ENCODE data around the gene VPS52. TPM values are rescaled to one million over a fixed set of nuclear protein-coding genes. Genes with fewer than 3 reads are reported as not detected.

Gene VPS52
- total RNA-seq, 1 donor from 2014 or later: 34.5 TPM

DNA sequence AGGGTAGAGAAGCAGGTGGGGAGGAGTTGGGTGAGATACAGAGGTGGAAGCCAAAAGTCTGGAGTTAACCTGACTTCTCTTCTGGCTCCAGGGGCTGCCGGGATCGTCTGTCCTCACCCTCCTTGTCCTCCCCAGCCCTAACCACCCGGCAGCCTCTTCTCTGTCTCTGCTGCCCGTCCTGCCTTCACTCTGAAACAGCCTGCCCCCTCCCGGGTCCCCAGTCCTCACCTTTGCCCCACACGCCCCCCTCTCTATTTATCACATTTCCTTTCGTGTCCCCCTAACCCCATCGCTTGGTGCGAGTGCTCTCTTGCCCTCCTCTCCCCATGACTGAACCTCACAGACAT, 57.7 kb downstream of the VPS52 start:
- DNase-seq (ENCODE audit: extremely low read depth, low read depth, low spot score): no peak

DNA sequence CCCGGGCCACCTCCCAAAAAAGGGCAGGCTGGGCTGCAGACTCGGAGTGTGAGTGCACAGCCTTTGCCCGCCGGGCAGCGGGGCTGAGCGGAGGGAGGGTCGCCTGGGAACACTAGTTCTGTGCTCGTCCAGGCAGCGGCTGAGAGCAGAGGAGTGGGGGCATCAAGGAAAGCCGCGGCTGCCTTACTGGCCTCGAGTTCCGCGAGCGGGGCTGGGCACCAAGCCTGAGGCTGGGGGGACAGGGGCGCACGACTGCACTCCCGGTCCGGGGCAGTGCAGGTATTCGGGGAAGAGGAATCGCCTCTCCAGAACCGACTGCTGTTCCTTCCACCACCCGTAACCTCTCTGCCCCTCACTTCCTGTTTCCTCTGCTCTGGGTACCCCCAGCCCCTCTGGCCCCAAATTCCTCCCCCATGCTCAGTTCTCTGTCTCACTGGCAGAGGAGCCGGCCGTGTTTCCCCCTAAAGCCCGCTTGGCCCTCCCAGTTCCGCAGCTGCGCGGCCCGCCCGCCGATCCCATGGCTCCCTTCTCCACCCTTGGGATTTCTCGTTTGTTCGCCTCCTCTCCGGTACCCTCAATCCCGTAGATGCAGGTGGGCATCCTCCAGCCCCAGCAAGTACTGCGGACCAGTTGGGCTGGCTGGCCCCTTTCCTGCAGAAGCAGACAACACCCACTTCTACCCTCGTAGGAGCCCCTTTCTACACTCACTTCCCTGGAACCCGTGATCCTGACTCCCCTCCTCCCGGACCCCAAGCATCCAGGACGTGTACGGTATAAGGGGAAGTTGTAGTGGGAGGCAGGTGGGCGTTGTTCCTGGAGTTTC, 58.3 kb downstream of the VPS52 start:
- no peak for DNase-seq (ENCODE audit: extremely low read depth, low read depth, low spot score)

DNA sequence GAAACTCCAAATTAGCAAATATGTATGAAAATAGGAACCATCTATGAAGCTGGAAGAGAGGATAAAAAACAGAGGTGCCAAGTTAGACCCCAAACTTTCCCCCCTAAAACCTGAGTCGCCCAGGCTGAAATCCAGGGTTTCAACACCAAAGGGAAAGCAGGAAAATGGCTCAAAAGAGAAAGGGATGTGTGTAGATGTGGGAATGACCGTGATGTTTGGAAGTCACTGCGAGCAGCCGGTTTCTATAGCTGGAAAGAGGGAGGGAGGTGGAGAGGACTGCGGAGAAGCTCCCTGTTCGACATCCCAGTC, 58.9 kb downstream of the VPS52 start:
- DNase-seq (ENCODE audit: extremely low read depth, low read depth, low spot score): no peak

DNA sequence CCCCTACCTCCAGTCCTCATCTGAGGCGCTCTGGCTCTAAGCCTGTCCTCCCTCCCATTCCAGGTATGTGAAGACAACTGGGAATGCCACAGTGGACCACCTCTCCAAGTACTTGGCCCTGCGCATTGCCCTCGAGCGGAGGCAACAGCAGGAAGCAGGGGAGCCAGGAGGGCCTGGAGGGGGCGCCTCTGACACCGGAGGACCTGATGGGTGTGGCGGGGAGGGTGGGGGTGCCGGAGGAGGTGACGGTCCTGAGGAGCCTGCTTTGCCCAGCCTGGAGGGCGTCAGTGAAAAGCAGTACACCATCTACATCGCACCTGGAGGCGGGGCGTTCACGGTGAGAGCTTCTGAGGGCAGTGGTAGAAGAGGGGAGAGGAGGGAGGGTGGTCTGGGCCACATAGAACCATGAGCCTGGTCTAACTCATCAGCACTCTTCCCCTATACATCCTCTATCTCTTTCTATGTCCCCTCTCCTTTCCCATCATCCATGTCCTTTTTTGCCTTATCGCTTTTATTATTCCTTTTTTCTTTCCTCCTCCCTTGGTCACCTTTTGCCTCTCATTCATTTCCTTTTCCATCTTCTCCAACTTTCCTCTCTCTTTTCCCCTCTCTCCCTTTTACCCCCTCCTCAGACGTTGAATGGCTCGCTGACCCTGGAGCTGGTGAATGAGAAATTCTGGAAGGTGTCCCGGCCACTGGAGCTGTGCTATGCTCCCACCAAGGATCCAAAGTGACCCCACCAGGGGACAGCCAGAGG, 59.8 kb downstream of the VPS52 start:
- DNase-seq (ENCODE audit: extremely low read depth, low read depth, low spot score): no peak

DNA sequence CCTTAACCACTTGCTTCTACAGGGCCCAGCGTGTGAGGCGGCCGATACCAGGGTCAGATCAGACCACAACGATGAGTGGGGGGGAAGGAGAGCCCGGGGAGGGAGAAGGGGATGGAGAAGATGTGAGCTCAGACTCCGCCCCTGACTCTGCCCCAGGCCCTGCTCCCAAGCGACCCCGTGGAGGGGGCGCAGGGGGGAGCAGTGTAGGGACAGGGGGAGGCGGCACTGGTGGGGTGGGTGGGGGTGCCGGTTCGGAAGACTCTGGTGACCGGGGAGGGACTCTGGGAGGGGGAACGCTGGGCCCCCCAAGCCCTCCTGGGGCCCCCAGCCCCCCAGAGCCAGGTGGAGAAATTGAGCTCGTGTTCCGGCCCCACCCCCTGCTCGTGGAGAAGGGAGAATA, 60.5 kb downstream of the VPS52 start:
- DNase-seq (ENCODE audit: extremely low read depth, low read depth, low spot score): no peak

DNA sequence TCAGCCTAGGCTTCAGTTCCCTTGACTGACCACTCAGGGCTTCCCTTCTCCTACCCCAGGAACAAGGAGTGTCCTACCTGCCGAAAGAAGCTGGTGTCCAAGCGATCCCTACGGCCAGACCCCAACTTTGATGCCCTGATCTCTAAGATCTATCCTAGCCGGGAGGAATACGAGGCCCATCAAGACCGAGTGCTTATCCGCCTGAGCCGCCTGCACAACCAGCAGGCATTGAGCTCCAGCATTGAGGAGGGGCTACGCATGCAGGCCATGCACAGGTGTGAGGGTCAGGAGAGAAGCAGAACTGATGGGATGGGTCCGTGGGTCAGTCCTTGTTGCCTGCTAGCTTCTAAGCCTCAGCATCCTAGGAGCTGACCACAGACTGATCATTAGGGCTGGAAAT, 61.8 kb downstream of the VPS52 start:
- DNase-seq (ENCODE audit: extremely low read depth, low read depth, low spot score): no peak

DNA sequence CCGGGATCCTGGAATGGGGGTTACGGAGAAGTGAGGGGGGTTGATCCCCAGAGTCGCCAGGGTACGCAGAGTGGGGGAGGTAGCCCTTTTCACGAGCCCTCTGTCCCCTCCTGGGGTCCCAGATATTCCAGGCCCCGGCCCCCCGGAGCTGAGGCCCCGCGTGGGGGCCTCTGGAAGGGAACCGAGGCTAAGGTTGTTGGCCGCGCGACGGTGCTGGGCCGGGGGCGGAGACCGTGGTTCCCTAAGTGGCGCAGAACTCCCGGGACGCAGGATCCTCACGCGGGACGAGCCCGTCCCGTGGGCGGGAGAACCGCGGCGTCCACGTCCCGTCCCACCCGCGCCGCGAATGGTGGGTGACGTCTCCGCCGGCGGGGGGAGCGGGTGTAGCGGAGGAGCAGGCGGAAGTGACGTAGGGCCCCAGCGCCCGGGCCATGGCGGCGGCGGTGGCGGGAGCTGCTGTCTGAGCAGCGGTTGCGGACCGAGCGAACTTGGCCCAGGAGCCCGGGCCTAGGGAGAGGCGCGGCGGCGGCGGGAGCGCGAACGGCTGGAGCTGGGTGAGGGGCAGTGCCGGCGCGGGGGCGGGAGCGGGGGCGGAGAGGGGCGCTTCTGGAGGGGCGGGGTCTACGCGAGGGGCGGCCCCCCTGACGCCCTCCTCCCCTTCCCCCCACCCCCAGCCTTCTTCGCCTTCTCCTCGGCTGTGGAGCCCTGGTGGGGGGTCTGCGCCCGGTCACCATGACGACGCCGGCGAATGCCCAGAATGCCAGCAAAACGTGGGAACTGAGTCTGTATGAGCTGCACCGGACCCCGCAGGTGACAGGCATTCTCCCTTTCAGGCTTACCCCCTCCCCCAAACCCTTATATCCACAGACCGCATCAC, 63.3 kb downstream of the VPS52 start, which contains the start of gene RING1:
Gene RING1, plus strand, starts transcription at position 410 of the 877 bp plus-strand sequence. Its CDS starts 323 bp downstream, at position 733.
- no peak for DNase-seq (ENCODE audit: extremely low read depth, low read depth, low spot score)

DNA sequence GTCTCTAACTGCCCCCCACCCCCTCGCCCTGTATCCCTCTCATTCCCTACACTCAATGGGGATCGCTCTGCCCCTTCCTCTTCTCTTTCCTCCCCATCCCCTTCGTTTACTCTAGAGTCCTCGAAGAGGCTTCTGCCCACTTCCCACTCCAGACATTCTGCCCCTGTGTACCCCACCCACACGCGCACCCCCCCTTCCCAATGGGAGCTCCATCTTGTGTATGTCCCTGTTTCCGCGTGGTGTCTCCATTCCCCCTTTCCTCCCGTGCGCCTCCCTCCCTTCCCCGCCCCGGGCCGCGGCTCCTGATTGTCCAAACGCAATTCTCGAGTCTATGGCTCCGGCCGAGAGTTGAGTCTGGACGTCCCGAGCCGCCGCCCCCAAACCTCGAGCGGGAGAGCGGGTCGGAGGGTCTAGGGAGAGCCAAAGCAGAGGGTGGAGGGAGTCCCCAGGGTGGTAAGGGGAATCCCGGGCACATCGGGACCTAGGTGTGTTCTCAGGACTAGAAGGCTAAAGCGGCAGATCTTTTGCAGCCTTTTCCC, 64.1 kb downstream of the VPS52 start:
- no peak for DNase-seq (ENCODE audit: extremely low read depth, low read depth, low spot score)

DNA sequence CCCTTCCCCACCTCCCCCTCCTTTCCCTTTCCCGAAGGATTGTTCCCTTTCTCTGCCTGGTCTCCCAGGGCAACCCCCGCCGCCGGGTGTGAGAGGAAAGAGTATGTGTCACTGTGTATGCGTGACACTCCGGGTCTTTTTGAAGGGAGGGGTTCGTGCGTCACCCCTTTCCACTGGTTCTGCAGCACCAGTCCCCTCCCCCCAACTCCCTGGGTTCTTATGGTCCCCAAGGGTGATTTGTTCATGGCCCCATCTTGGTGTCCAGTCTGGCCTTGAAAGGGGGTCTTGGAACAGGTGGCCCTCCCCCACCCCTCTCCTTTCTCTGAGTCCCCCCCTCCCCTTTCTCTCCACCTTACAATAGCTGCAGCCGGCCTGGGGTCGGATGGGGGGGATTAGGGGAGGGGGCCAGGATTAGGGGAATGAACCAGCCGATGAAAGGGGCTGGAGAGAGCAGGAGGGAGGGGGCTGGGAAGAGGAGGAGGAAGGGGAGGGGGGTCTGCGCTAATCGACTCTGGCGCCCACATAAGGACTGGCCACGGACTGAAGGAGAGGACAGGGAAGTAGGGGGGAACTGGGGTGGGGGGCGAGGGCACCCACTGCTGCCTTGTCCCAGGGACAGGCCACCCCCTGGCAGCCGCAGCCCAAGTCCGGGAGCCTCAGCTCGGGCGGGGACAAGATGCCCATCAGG, 64.7 kb downstream of the VPS52 start:
- no peak for DNase-seq (ENCODE audit: extremely low read depth, low read depth, low spot score)

DNA sequence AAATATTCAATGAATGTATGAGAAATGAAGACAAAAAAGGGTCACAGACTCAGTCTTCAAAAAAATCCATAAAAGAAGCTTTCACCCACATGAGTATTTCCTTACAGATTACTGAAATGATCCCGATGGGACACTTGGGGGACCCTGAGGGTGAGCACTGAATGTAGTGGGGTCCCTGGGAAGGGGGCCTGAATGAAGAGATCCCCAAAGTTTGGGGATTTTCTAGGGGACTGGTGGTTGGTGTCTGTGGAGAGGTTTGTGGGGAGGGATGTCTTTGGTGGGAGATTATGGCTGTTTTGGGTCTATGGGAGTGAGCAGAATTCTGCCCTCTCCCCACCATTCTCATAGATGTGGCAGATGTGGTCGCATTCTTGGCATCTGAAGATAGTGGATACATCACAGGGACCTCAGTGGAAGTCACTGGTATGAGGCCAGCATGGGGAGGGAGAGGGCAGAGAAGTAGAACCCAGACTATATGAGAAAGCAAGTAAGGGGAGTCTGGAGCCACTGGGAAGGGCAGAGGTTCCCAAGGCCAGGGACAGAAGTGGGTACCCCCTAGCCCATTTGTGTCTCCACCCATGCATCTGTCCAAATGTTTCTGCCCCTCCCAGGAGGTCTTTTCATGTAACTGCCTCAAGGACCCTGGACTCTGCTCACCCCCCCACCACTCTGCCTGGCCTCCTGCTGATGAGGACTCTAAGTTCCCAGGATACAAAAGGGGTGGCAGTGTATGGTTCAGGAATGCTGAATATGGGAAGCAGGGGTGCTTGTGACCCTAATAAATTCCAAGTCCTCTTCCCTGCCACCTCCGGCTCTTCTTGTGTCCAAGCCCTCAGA, 65.4 kb downstream of the VPS52 start:
- no peak for DNase-seq (ENCODE audit: extremely low read depth, low read depth, low spot score)

DNA sequence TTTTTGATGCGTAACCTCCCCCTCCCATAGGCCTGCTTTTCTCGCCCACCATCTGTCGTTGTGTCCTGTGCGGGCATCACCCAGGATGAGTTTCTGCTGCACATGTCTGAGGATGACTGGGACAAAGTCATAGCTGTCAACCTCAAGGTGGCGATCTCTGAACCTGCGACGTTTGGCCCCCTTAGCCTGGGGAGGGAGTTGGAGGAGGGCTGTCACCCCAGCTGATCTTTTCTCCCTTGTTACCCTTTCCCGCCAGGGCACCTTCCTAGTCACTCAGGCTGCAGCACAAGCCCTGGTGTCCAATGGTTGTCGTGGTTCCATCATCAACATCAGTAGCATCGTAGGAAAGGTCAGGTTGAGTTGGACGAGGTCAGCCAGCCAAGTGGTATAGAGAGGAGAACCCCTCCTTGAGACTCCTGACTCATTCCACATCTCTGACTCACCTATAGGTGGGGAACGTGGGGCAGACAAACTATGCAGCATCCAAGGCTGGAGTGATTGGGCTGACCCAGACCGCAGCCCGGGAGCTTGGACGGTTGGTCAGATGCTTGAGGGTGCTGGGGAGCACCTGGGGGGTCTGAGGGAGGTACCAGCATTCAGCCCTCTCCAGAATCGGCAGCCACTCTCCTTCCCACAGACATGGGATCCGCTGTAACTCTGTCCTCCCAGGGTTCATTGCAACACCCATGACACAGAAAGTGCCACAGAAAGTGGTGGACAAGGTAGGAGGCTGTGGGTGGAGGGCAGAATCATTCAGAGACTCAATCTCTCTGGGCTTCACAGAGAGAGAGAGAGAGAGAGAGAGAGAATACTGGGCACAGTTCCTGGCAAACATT, 66.3 kb downstream of the VPS52 start:
- DNase-seq (ENCODE audit: extremely low read depth, low read depth, low spot score): no peak

DNA sequence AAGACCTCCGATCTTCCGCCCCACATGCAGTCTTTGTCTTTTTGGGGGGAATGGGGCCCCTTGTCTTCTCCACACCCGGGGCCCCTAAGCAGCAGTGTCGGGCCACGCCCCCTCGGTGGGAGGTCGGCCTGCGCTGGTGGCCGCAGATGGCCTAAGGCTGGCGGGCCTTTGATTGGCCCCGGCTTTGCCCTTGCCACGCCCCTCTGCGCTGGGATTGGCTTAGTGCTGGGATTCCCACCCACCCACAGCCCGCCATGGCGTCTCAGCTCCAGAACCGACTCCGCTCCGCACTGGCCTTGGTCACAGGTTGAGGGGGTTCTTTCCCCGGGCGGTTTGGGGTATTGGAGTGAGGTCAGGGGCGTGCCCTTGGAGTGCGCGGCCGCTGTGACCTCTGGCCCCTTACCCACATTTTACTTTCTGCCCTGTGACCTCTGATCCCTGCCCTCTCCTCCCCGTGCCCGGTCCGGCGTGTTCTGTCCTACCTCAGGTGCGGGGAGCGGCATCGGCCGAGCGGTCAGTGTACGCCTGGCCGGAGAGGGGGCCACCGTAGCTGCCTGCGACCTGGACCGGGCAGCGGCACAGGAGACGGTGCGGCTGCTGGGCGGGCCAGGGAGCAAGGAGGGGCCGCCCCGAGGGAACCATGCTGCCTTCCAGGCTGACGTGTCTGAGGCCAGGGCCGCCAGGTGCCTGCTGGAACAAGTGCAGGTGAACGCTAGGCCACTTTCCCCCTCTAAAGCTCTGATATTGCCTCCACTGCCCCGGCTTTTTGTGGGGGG, 67.1 kb downstream of the VPS52 start, which contains the start of gene HSD17B8:
Gene HSD17B8, plus strand, starts transcription at position 241 of the 776 bp plus-strand sequence. Its CDS starts 14 bp downstream, at position 255.
- DNase-seq (ENCODE audit: extremely low read depth, low read depth, low spot score): no peak

DNA sequence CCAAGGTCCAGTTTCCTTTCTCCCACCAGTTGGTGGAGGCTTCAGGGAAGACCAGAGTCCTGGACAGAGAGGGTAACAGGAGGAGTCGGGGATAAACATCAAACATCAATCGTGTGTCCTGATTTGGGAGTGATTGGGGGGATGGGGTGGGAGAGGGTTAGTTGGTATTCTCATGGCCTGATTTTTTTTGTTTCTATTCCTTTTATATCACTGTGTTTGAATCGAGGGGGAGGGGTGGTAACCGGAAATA, 67.6 kb downstream of the VPS52 start:
- DNase-seq (ENCODE audit: extremely low read depth, low read depth, low spot score): no peak

DNA sequence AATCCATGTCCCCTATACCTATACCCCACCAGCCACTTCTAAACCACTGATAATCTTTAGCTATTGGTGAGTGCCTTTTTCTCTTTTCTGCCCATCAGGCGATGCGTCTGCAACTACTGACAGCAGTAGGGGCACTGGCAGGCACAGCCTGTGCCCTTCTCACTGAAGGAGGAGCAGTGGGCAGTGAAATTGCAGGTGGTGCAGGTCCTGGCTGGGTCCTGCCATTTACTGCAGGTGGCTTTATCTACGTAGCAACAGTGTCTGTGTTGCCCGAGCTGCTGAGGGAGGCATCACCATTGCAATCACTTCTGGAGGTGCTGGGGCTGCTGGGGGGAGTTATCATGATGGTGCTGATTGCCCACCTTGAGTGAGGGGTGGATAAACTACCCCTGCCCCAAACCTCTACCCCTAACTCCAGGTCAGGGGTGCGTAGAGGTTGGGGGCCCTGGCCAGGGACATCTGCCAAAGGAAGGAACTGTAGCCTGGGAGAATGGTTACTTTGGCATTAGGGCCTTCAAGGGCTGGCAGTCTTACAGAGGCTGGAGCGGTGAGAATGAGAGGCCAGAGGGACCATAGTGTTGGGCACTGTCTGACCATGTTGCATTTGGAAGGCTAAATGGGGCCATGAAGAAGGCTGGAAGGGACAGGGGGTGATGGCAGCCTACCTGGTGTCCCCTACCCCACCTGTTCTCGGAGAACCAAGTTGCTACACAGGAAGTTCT, 68.1 kb downstream of the VPS52 start:
- no peak for DNase-seq (ENCODE audit: extremely low read depth, low read depth, low spot score)

DNA sequence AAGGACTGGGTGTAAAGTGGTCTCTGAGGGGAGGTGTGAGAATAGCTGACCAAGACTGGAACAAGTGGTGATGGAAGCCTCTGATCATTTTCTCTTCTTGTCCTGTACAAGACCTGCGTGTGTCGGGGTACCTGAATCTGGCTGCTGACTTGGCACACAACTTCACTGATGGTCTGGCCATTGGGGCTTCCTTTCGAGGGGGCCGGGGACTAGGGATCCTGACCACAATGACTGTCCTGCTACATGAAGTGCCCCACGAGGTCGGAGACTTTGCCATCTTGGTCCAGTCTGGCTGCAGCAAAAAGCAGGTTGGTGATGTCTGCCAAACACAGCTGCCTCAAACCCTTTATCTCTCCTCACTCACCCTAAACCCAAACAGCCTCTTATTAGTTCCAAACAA, 68.9 kb downstream of the VPS52 start:
- no peak for DNase-seq (ENCODE audit: extremely low read depth, low read depth, low spot score)

DNA sequence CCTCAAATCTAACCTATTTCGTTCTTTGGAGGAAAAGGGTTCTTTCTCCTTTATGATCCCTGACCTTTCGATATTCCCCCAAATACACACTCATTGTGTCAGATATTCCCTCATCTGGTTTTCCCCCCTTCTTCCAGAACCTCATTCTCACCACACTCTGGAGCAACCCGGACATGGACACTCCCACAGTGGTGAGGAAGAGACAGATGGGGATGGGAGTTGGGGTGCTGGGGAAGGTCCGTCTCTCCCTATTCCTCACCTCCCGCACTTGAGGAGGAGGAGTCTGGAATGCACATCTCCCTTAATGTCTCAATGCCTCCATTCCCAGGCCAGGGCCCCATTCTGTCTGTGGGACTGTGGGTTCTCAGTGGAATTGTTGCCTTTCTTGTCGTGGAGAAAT, 69.7 kb downstream of the VPS52 start:
- DNase-seq (ENCODE audit: extremely low read depth, low read depth, low spot score): no peak

DNA sequence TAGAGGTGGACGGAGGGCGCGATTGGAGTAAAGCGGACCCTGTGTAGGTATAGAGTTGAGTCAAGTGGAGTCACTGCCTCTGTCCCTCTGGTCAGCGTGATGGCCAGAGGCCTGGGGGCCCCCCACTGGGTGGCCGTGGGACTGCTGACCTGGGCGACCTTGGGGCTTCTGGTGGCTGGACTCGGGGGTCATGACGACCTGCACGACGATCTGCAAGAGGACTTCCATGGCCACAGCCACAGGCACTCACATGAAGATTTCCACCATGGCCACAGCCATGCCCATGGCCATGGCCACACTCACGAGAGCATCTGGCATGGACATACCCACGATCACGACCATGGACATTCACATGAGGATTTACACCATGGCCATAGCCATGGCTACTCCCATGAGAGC, 70.5 kb downstream of the VPS52 start:
- no peak for DNase-seq (ENCODE audit: extremely low read depth, low read depth, low spot score)

All from glomerular endothelial cell (primary cell).